Measurements from ENCODE around the gene CYP46A1. TPM values are rescaled to one million over a fixed set of nuclear protein-coding genes. Genes with fewer than 3 reads are reported as not detected.

CYP46A1 gene
- total RNA-seq, 4 donors from 2014 or later: 0.13 to 4.7 (median 0.55) TPM; not detected in 1

DNA sequence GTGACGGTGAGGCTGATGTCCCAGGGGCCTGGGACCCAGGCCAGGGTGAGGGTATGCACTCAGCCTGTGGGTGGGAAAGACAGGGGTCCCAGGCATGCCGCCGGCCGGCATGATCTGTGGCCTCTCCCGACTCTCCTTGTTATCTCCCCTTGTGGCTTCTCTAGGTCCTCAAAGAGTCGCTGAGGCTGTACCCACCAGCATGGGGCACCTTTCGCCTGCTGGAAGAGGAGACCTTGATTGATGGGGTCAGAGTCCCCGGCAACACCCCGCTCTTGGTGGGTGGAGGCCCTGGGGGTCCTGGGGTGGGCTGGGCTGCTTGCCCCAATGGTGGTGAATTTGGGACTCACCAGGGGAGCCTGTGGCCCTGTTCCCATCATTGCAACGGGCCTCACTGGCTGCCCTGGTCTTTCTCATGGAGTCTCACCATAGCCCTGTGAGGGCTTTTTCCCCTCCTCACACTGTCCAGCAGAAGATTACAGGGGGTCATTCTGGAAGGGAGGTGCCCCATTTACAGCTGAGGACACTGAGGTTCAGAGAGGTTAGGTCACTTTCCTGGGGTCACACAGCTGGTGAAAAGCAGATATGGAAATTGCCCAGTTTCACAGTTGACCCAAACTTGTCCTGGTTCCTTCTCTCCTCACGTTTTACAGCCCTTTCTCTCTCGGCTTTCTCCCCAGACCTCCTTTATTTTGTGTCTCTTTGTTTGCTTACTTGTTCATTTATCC, 37.9 kb downstream of the CYP46A1 start:
- TF ChIP-seq, protein P1, sequence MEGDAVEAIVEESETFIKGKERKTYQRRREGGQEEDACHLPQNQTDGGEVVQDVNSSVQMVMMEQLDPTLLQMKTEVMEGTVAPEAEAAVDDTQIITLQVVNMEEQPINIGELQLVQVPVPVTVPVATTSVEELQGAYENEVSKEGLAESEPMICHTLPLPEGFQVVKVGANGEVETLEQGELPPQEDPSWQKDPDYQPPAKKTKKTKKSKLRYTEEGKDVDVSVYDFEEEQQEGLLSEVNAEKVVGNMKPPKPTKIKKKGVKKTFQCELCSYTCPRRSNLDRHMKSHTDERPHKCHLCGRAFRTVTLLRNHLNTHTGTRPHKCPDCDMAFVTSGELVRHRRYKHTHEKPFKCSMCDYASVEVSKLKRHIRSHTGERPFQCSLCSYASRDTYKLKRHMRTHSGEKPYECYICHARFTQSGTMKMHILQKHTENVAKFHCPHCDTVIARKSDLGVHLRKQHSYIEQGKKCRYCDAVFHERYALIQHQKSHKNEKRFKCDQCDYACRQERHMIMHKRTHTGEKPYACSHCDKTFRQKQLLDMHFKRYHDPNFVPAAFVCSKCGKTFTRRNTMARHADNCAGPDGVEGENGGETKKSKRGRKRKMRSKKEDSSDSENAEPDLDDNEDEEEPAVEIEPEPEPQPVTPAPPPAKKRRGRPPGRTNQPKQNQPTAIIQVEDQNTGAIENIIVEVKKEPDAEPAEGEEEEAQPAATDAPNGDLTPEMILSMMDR (IDR thresholded peaks at IDR 0.05): no peak
- TF ChIP-seq POLR2A (IDR thresholded peaks at IDR 0.05): no peak
- WGBS, 2 donors: 87 to 90% methylated on average over 3 to 10 of the region's 12 CpGs
- DNase-seq (ENCODE audit: low spot score in 2 of 2): peak in 1 of 2 donors; percentile 43
- H3K4me3 ChIP-seq (ENCODE audit: low read depth, poor library complexity, severe bottlenecking): no peak overlapping the region
- intact Hi-C loops (cut with DNase I; ENCODE audit: low total_unique reads): no loop called here

DNA sequence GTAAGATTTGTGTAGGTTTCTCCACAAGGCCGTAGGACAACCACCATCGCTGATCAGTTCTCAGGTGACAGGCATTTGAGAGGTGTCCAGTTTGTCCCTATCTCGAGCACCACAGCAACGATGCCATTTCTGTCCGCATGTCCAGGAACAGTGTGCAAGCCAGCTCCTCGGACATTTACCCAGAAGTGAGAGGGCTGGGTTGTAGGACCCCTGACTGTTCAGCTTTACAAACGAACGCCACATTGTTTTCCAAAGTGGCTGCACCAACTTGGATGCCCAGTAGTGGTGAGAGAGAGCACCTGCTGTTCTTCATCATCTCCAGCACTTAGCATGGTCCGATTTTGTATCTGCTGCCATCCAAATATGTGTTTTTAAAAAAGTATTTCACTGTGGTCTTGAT, 38.6 kb downstream of the CYP46A1 start:
- H3K4me3 ChIP-seq (ENCODE audit: low read depth, poor library complexity, severe bottlenecking): no peak overlapping the region
- peak in 1 of 2 donors; percentile 34 for DNase-seq (ENCODE audit: low spot score in 2 of 2)
- 90 to 95% methylated on average over 9 of the region's 9 CpGs for WGBS, 2 donors
- intact Hi-C loops (cut with DNase I; ENCODE audit: low total_unique reads): no loop called here
- TF ChIP-seq, protein P1 (IDR thresholded peaks at IDR 0.05): no peak
- TF ChIP-seq POLR2A (IDR thresholded peaks at IDR 0.05): no peak

GRCh38 chr14:99724196-99724891, 40.2 kb downstream of the CYP46A1 start:
- TF ChIP-seq POLR2A (IDR thresholded peaks at IDR 0.05): no peak
- TF ChIP-seq, protein P1 (IDR thresholded peaks at IDR 0.05): no peak
- WGBS, 2 donors: 62 to 84% methylated on average over 5 of the region's 5 CpGs
- no peak overlapping the region for H3K4me3 ChIP-seq (ENCODE audit: low read depth, poor library complexity, severe bottlenecking)
- intact Hi-C loops (cut with DNase I; ENCODE audit: low total_unique reads): no loop called here
- DNase-seq (ENCODE audit: low spot score in 2 of 2): no peak

- TF ChIP-seq, protein P1 (IDR thresholded peaks at IDR 0.05): no peak
- TF ChIP-seq POLR2A (IDR thresholded peaks at IDR 0.05): no peak
- H3K4me3 ChIP-seq (ENCODE audit: low read depth, poor library complexity, severe bottlenecking): no peak overlapping the region
- WGBS, 2 donors: 97% methylated on average over 15 of the region's 15 CpGs
- DNase-seq (ENCODE audit: low spot score in 2 of 2): peak; percentile 6 to 84
- intact Hi-C loops (cut with DNase I; ENCODE audit: low total_unique reads): no loop called here
Observed at GRCh38 chr14:99724939-99725773, 41.1 kb downstream of the CYP46A1 start.

DNA sequence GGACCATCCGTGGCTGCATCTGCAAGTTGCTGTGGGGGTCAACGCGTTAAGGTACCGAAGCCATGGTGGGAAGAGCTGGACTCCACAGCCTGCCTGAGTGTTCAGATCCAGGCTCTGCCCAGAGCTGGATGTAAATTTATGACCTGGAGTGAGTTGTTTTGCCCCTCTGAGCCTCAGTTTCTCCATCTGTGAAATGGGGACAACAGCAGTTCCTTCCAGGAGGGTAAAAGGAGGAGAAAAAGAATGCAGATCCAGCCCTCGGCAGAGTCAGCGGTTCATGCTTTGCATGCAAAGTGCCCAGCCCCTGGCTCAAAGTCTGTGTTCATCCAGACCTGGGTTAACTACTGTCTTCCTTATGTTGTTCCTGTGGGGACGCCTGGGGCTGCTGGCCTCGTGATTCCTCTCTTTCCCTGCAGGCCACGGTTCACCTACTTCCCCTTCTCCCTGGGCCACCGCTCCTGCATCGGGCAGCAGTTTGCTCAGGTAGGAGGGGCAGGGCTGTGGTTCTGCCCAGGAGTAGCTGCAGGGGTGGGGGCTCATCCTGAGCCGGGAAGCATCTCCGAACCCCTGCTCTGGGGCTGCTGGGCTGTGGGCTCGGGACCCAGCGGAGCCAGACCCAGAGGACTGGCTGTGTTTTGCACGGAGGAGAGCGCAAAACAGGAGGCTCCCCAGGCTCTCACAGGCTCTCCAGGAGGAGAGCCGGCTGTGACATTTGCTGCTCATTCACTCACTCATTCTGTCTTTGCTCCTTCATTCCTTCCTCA, 41.9 kb downstream of the CYP46A1 start:
- no peak overlapping the region for H3K4me3 ChIP-seq (ENCODE audit: low read depth, poor library complexity, severe bottlenecking)
- peak; percentile 8 to 74 for DNase-seq (ENCODE audit: low spot score in 2 of 2)
- TF ChIP-seq, protein P1 (IDR thresholded peaks at IDR 0.05): no peak
- no peak for TF ChIP-seq POLR2A (IDR thresholded peaks at IDR 0.05)
- WGBS, 2 donors: 56 to 61% methylated on average over 18 of the region's 18 CpGs
- intact Hi-C loops (cut with DNase I; ENCODE audit: low total_unique reads): no loop called here
